Measurements from ENCODE around the gene SHC3. TPM values are rescaled to one million over a fixed set of nuclear protein-coding genes. Genes with fewer than 3 reads are reported as not detected.

The SHC3 gene
- total RNA-seq, 1 experiment from 2014 or later: 0.66 TPM

- ATAC-seq: no peak
- Histone ChIP-seq H3K27ac (ENCODE audit: low read length) (no peak overlapping the region), H3K9me3 (ENCODE audit: low read length) (no peaks in the 10 kb centered on the region), H3F3A (ENCODE audit: low read length, unreplicated experiment) (no peaks in the 10 kb centered on the region), H3K9ac (ENCODE audit: low read length) (no peak overlapping the region), H3K9me2 (replicated peaks; ENCODE audit: low read length) (no peaks in the 10 kb centered on the region), H3K36me3 (ENCODE audit: low read depth, low read length) (no peaks in the 10 kb centered on the region), H3K4me1 (ENCODE audit: insufficient read depth, low read length) (no peaks in the 10 kb centered on the region; the same call in 1 of the 2 replicates), H3K27me3 (ENCODE audit: low read length) (no peaks in the 10 kb centered on the region), H4K20me1 (ENCODE audit: low read length) (no peaks in the 10 kb centered on the region), H3K4me2 (ENCODE audit: low read length) (no peak overlapping the region), H2AFZ (ENCODE audit: low read length) (no peak overlapping the region), H3K79me2 (ENCODE audit: low read length) (no peaks in the 10 kb centered on the region), H3K4me3 (ENCODE audit: low read length) (no peak overlapping the region)
- POLR2A ChIA-PET (ENCODE audit: unreplicated experiment): no interaction called here
- intact Hi-C loops (cut with micrococcal nuclease): loop anchor here (10.0 kb wide), 1 partner anchor 262 kb away; no protein-coding TSS in a partner anchor
- DNase-seq: no peak
- TF ChIP-seq, protein P1, sequence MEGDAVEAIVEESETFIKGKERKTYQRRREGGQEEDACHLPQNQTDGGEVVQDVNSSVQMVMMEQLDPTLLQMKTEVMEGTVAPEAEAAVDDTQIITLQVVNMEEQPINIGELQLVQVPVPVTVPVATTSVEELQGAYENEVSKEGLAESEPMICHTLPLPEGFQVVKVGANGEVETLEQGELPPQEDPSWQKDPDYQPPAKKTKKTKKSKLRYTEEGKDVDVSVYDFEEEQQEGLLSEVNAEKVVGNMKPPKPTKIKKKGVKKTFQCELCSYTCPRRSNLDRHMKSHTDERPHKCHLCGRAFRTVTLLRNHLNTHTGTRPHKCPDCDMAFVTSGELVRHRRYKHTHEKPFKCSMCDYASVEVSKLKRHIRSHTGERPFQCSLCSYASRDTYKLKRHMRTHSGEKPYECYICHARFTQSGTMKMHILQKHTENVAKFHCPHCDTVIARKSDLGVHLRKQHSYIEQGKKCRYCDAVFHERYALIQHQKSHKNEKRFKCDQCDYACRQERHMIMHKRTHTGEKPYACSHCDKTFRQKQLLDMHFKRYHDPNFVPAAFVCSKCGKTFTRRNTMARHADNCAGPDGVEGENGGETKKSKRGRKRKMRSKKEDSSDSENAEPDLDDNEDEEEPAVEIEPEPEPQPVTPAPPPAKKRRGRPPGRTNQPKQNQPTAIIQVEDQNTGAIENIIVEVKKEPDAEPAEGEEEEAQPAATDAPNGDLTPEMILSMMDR (conservative IDR thresholded peaks at IDR 0.05; ENCODE audit: low read depth, low read length): no peak
- TF ChIP-seq EZH2phosphoT487 (IDR thresholded peaks at IDR 0.05; ENCODE audit: borderline replicate concordance, low read length) (no peak), EZH2 (IDR thresholded peaks at IDR 0.05; ENCODE audit: low read length, unreplicated experiment) (no peak)
- CTCF ChIA-PET: no interaction called here
- BruUV-seq (replicated peaks): no TSS peak
These were observed 5.5 kb downstream of the SHC3 start for GRCh38 chr9:89173072-89173471.

GRCh38 chr9:89172398-89172797 lies 6.2 kb downstream of the SHC3 start:
- Histone ChIP-seq H3K79me2 (ENCODE audit: low read length) (no peaks in the 10 kb centered on the region), H3F3A (ENCODE audit: low read length, unreplicated experiment) (no peaks in the 10 kb centered on the region), H3K36me3 (ENCODE audit: low read depth, low read length) (no peaks in the 10 kb centered on the region), H3K9me3 (ENCODE audit: low read length) (no peaks in the 10 kb centered on the region), H3K4me3 (ENCODE audit: low read length) (no peak overlapping the region), H4K20me1 (ENCODE audit: low read length) (no peaks in the 10 kb centered on the region), H3K9me2 (replicated peaks; ENCODE audit: low read length) (no peaks in the 10 kb centered on the region), H3K27ac (ENCODE audit: low read length) (no peak overlapping the region), H3K27me3 (ENCODE audit: low read length) (no peaks in the 10 kb centered on the region), H3K4me1 (ENCODE audit: insufficient read depth, low read length) (no peaks in the 10 kb centered on the region; the same call in 1 of the 2 replicates), H3K9ac (ENCODE audit: low read length) (no peak overlapping the region), H2AFZ (ENCODE audit: low read length) (no peak overlapping the region), H3K4me2 (ENCODE audit: low read length) (no peak overlapping the region)
- no peak for ATAC-seq
- DNase-seq: no peak
- intact Hi-C loops (cut with micrococcal nuclease): loop anchor here (10.0 kb wide), 1 partner anchor 262 kb away; no protein-coding TSS in a partner anchor
- ChIA-PET CTCF (no interaction called here), POLR2A (ENCODE audit: unreplicated experiment) (no interaction called here)
- TF ChIP-seq, protein P1 (conservative IDR thresholded peaks at IDR 0.05; ENCODE audit: low read depth, low read length): no peak
- TF ChIP-seq EZH2 (IDR thresholded peaks at IDR 0.05; ENCODE audit: low read length, unreplicated experiment): no peak
- no peak for TF ChIP-seq EZH2phosphoT487 (IDR thresholded peaks at IDR 0.05; ENCODE audit: borderline replicate concordance, low read length)
- no TSS peak for BruUV-seq (replicated peaks)

DNA sequence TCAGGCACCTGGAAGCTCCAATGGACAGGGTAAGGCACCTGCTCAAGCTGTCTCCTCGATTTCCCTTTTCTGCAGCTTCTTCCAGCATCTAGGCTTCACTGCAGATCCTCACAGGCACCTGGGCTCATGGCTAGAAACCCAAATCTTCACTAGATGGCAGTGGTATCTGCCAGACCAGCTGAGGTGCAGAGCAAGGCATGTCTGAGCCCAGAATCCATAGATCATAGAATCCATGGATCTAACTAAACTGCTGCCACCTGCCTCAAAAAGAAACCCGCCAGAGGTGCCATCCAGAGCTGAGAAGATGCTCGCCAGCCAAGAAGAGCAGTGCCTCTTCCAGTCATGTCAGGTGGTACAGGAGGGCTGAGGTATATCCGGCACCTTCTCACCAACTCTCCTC lies 6.9 kb downstream of the SHC3 start:
- intact Hi-C loops (cut with micrococcal nuclease): loop anchor here (1.0 to 10.0 kb wide), 2 partner anchors 108 to 263 kb away; no protein-coding TSS in a partner anchor
- H3K4me1 ChIP-seq (ENCODE audit: insufficient read depth, low read length): no peaks in the 10 kb centered on the region
- no peak overlapping the region for H3K27ac ChIP-seq (ENCODE audit: low read length)
- no peaks in the 10 kb centered on the region for H3K9me3 ChIP-seq (ENCODE audit: low read length)
- POLR2A ChIA-PET (ENCODE audit: unreplicated experiment): no interaction called here
- no peak overlapping the region for H3K9ac ChIP-seq (ENCODE audit: low read length)
- H3K4me2 ChIP-seq (ENCODE audit: low read length): no peak overlapping the region
- ATAC-seq: peak; percentile 60; the same call in 1 of the 2 replicates
- H3K27me3 ChIP-seq (ENCODE audit: low read length): no peaks in the 10 kb centered on the region
- no peak overlapping the region for H3K4me3 ChIP-seq (ENCODE audit: low read length)
- no peaks in the 10 kb centered on the region for H3K79me2 ChIP-seq (ENCODE audit: low read length)
- DNase-seq: peak; percentile 24
- H2AFZ ChIP-seq (ENCODE audit: low read length): no peak overlapping the region
- BruUV-seq (replicated peaks): no TSS peak
- H4K20me1 ChIP-seq (ENCODE audit: low read length): no peaks in the 10 kb centered on the region
- no peaks in the 10 kb centered on the region for H3K36me3 ChIP-seq (ENCODE audit: low read depth, low read length)
- no peaks in the 10 kb centered on the region for H3F3A ChIP-seq (ENCODE audit: low read length, unreplicated experiment)
- no peak for TF ChIP-seq EZH2phosphoT487 (IDR thresholded peaks at IDR 0.05; ENCODE audit: borderline replicate concordance, low read length)
- no peak for TF ChIP-seq EZH2 (IDR thresholded peaks at IDR 0.05; ENCODE audit: low read length, unreplicated experiment)
- TF ChIP-seq, protein P1 (conservative IDR thresholded peaks at IDR 0.05; ENCODE audit: low read depth, low read length): no peak; the same call in 1 of the 2 replicates
- H3K9me2 ChIP-seq (replicated peaks; ENCODE audit: low read length): no peaks in the 10 kb centered on the region
- CTCF ChIA-PET: interaction anchor here (1.0 kb wide), 1 partner anchor 107 kb away, joined by 4 read pairs; no protein-coding TSS in a partner anchor
